Suppressor macrophage (primary cell): ENCODE measurements around the gene RASGRP1.

ENCODE experiments used
- DNase-seq, 4 experiments: peaks; one replicate each; pipeline ENCODE4 v3.0.0-alpha.2; 2020 to 2022

The RASGRP1 gene

GRCh38 chr15:38503496-38503895, 61.1 kb downstream of the RASGRP1 start:
- DNase-seq: no peak

- DNase-seq: peak in 3 of 4 experiments; percentile 12 to 17 (median 17)
These were observed 65.0 kb downstream of the RASGRP1 start for GRCh38 chr15:38499651-38500050.

- DNase-seq: no peak
These were observed 68.5 kb downstream of the RASGRP1 start for GRCh38 chr15:38496151-38496550.

- DNase-seq: no peak
These were observed 74.2 kb downstream of the RASGRP1 start for GRCh38 chr15:38490242-38490922.

- no peak for DNase-seq
These were observed 77.2 kb downstream of the RASGRP1 start for GRCh38 chr15:38487378-38487777.

- DNase-seq: peak in 2 of 4 experiments; percentile 46 to 61
These were observed 77.7 kb downstream of the RASGRP1 start for GRCh38 chr15:38486936-38487335.

- DNase-seq: no peak
These were observed 82.0 kb downstream of the RASGRP1 start for GRCh38 chr15:38482572-38482971.

GRCh38 chr15:38481761-38482160, 82.9 kb downstream of the RASGRP1 start:
- no peak for DNase-seq

- no peak for DNase-seq
These were observed 83.5 kb downstream of the RASGRP1 start for GRCh38 chr15:38481113-38481512.

GRCh38 chr15:38479756-38480155, 84.9 kb downstream of the RASGRP1 start:
- peak in 2 of 4 experiments; percentile 53 to 60 for DNase-seq

- DNase-seq: no peak
These were observed 85.3 kb downstream of the RASGRP1 start for GRCh38 chr15:38479266-38479665.

- DNase-seq: peak in 2 of 4 experiments; percentile 22 to 37
These were observed 87.0 kb downstream of the RASGRP1 start for GRCh38 chr15:38477637-38478036.

- no peak for DNase-seq
These were observed 88.5 kb downstream of the RASGRP1 start for GRCh38 chr15:38476120-38476519.

- DNase-seq: no peak
These were observed 89.3 kb downstream of the RASGRP1 start for GRCh38 chr15:38475361-38475760.

- DNase-seq: peak; percentile 55 to 78 (median 68)
These were observed 90.4 kb downstream of the RASGRP1 start for GRCh38 chr15:38474155-38474757.

- DNase-seq: no peak
These were observed 92.6 kb downstream of the RASGRP1 start for GRCh38 chr15:38471974-38472373.

- DNase-seq: no peak
These were observed 93.8 kb downstream of the RASGRP1 start for GRCh38 chr15:38470816-38471215.

GRCh38 chr15:38464675-38465074, 99.9 kb downstream of the RASGRP1 start:
- DNase-seq: no peak

- no peak for DNase-seq
These were observed 100.7 kb downstream of the RASGRP1 start for GRCh38 chr15:38463893-38464292.

- DNase-seq: peak; percentile 23 to 69 (median 54)
These were observed 103.4 kb downstream of the RASGRP1 start for GRCh38 chr15:38461066-38461833.

GRCh38 chr15:38460543-38460942, 104.1 kb downstream of the RASGRP1 start:
- DNase-seq: no peak

- no peak for DNase-seq
These were observed 105.1 kb downstream of the RASGRP1 start for GRCh38 chr15:38459480-38459879.

- DNase-seq: no peak
These were observed 106.0 kb downstream of the RASGRP1 start for GRCh38 chr15:38458646-38459045.

- DNase-seq: peak in 2 of 4 experiments; percentile 13 to 19
These were observed 109.5 kb downstream of the RASGRP1 start for GRCh38 chr15:38455092-38455491.
